GM19043 (cell line): ENCODE results near the gene EIF3B.

Experiments used
- ATAC-seq: cut with Tn5 transposase; IDR thresholded peaks from one replicate; pipeline ENCODE4 v1.9.1; 2021; ENCODE audit warnings: low read depth; ENCODE audit not compliant: unreplicated experiment

The EIF3B gene

GRCh38 chr7:2421943-2422310 lies 67.3 kb downstream of the EIF3B start:
- no peak for ATAC-seq

GRCh38 chr7:2425749-2426148 lies 71.1 kb downstream of the EIF3B start:
- ATAC-seq = no peak
